Measurements from ENCODE around the gene NIT1.

The NIT1 gene

GRCh38 chr1:161117759-161118581, at the start of gene NIT1, which contains the start of gene PFDN2:
TSS of gene NIT1 (plus strand) at chr1:161118105. CDS start at chr1:161118177, 72 bp downstream.
TSS of gene PFDN2 (minus strand) at chr1:161118037. CDS start at chr1:161118026, 11 bp downstream.
- DNase-seq (ENCODE audit: low read depth, low spot score) = peak; percentile 61

- DNase-seq (ENCODE audit: low read depth, low spot score) = no peak
Observed at GRCh38 chr1:161068306-161069234, 49.3 kb upstream of the NIT1 start.

GRCh38 chr1:161069241-161069640, 48.7 kb upstream of the NIT1 start:
- no peak for DNase-seq (ENCODE audit: low read depth, low spot score)

DNA sequence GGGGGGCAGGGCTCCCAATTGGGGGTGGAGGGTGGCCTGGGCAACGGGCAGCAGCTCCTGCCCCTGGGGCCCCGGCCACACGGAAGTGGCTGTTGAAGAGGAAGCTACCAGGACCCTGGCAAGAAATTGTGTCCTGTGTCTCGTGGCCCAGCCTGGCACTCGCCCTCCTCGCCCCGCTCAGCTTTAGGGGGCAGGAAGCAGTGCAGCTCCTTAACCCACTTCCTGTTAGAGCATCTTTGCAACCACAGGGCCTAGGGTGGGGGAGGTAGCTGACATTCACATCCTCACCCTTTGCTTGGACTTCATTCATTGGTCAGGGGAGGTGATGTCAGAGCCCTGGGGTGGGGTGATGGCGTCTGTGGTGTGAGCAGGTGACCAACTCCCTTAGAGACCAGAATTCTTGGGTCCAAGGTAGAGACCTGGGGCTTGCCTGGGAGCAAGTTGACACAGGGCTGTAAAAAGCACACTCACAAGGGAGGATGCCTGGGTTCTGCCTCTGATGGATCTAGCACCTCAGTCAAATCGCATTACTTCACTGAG, 48.1 kb upstream of the NIT1 start, which contains the start of gene ARHGAP30:
Gene ARHGAP30, minus strand, starts transcription at position 161 of the 540 bp plus-strand sequence. CDS start 267 bp downstream, outside the sequence.
- no peak for DNase-seq (ENCODE audit: low read depth, low spot score)

GRCh38 chr1:161070761-161071160, 47.1 kb upstream of the NIT1 start:
- no peak for DNase-seq (ENCODE audit: low read depth, low spot score)

DNA sequence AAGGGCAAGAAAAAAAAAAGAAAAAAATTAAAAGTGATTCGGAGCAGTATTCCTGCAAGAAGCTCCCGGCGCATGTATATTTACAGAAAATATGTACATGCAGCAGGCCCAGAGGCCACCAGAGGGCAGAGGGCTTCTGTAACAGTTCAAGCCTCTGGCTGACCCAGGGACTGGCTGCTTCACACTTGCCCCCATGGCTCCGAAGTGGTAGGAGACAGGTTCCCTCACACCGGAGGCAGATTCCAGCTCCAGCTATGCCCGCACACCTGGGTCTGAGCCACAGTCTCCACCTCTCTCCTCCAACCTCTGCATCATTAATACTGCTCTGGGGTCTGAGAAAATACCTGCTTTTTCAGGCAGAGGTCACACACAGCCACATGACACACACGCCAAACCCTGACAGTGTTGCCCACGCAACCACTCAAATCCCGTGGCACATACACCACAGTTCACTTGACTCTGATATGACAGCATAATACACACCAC, 46.0 kb upstream of the NIT1 start:
- DNase-seq (ENCODE audit: low read depth, low spot score) = no peak

DNA sequence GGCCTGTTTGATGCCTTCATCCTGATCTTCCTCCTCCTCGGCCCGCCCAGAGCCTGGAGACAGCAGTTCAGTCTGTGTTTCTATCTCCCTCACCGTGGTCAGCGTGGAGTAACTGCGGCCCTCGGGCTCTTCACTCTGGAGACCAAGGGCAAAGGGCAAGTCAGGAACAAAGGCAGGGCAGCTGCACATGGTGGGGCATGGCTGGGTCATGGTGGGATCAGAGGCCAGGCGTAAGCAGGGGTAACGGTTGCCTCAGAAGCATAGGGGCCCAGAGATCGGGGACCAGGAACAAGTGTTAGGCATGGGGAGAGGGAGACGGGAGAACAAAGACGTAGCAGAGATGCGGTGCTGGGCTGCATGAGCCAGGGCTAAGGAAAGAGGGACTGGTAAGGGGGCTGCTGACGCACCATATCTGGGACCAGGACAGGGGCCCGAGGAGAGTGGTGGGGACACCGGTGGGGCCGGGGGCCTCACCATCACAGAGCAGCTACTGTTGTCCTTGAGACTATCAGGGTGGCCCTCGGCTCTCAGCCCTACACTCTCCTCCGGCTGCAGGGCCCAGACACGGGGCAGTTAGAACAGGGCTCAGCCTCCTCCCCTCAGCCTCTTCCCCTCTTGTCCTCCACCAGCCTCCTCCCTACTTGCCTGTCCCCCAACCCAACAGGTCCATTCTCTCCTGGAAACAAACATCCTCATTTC, 45.0 kb upstream of the NIT1 start:
- DNase-seq (ENCODE audit: low read depth, low spot score) = no peak

DNA sequence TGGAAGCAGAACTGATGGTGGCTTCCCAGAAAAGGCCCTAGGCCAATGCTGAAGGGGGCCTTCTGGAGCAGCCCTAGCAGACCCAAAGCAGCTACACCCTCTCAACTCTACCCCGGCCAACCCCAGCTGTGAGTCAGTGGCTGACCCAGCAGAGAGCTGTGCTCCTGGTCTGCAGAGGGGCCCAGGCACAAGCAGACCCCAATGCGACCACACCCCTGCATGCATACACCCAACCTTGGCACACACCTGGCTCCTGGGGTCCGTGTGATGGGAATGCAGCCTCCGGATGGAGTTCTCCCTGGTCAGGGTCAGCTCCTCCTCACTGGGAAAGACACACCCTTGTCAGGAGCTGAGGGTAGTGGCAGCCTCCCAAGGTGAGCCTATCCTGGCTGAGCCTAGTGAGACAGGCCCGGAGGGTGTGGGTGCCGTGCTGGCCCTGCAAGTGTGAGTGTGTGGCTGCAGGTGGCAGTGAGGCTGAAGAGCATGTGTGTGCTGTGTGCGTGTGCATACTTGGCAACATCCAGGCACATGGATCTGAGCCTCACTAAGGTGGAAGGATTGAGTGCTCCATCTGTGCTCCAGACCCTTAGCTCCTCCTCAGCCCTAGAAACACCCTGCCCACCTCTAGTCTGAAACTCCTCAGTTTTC, 44.3 kb upstream of the NIT1 start:
- DNase-seq (ENCODE audit: low read depth, low spot score) = no peak

DNA sequence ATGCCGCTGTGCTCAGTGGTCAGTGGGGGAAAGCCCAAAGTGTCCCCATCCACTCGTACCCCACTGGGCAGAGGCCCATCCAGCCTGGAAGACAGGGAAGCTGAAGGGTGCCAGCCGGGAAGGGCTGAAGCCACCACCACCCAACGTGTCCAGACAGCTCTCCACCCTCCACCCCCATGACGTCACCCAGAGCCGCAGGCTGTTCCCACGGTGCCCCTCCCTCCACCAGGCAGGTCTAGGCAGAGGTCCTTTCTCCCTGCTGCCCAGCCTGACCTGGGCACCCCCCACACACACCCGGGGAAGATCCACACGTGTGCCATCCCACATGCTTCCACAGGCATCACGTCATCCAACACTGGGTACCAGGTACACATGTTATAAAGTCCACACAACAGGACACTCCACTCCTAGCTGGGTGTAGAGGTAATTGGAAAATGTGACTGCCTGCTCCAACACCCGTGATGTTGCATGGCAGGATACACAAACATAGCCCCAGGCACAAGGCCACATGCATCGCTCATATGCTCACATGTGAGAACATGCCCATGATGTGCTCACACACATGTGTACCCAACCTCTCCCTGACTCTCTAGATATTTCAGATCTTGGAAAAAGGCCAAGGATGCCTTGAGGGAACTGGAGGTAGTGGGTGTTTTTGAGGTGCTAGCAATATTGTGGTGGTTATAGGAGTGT, 43.1 kb upstream of the NIT1 start:
- no peak for DNase-seq (ENCODE audit: low read depth, low spot score)

- no peak for DNase-seq (ENCODE audit: low read depth, low spot score)
Observed at GRCh38 chr1:161076410-161076809, 41.5 kb upstream of the NIT1 start.

DNA sequence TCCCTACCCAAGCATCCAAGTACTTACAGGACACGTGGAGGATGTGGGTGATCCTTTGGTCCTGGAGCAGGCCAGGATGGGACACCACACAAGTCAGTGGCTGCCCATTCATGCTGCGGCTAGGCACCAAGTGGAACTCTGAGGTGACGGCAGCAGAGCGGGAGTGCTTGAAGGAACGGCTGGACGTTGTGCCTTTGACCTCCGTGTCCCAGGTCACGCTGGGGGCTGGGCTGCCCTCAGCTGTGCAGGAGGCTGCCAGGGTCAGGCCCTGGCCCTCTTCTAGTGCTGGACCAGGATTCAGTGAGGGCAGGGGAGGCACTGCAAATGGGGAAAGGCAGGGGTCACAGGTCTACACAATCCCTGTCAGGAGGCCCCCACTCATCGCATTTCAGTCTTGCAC, 40.5 kb upstream of the NIT1 start:
- no peak for DNase-seq (ENCODE audit: low read depth, low spot score)

DNA sequence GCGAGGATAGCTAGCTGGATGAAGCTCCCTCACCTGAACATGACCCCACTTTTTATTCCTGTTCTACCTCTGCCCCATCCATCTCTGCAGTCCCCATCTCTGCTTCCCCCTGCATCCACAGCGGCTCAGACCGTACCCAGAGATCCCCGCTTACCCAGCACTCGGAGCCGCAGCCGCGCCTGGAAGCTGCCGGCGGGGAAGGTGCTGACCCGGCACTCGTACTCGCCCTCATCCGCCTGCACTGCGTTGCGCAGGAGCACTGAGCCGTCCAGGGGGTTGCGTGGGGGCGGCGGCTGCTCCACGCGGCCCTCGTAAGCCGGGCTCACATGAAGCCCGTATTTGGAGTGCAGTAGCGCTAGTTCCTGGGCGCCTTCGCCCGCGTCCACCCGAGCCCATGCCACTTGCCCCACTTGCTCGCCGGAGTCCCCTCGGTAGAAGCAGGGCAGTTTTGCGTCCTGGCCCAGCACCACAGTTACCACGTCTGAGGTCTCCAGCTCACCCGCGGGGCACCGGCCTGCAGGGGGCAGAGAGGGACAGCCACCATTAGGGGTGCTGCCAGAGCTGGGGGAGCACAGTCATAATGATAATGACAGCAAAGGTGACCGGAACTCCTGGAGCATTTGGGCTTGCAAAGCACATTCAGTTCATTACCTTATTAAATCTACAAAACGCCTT, 38.3 kb upstream of the NIT1 start:
- DNase-seq (ENCODE audit: low read depth, low spot score) = no peak

- no peak for DNase-seq (ENCODE audit: low read depth, low spot score)
Observed at GRCh38 chr1:161080441-161081405, 37.2 kb upstream of the NIT1 start.

DNA sequence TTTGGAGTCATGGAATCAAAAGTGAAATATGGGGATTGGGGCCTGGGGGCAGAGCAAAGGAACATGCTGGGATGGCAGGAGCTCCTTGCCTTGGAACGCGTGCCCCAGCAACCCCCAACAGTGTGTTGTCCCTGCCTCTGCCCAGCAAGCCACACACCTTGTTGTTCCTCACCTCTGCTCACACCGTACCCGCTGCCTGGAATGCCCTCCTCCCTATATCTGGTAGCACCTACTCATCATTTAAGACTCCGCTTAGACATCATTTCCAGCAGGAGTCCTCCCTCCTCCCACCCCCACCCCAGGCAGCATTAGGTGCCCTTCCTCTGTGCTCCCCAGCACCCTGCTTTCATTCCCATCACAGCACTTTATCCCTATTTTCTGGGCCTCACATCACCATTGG, 36.4 kb upstream of the NIT1 start:
- DNase-seq (ENCODE audit: low read depth, low spot score) = no peak

DNA sequence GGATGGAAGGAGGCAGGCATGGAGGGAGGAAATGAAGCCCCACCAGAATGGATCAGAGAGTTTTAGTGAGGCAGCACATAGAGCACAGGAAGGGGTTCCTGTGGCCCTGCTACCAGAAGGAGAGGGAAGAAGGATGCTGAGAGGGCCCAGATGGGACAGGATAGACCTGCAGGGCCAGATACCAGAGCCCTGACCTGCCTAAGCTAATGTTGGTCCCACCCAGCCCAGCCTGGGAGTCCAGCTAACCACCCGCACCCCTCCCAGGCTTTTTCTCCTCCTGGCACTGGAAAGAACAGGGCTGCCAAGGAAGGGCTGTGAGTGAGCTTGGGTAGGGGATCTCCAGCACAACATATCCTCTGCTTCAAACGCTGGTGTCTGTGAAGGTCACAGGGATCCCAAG, 35.4 kb upstream of the NIT1 start:
- DNase-seq (ENCODE audit: low read depth, low spot score) = no peak

DNA sequence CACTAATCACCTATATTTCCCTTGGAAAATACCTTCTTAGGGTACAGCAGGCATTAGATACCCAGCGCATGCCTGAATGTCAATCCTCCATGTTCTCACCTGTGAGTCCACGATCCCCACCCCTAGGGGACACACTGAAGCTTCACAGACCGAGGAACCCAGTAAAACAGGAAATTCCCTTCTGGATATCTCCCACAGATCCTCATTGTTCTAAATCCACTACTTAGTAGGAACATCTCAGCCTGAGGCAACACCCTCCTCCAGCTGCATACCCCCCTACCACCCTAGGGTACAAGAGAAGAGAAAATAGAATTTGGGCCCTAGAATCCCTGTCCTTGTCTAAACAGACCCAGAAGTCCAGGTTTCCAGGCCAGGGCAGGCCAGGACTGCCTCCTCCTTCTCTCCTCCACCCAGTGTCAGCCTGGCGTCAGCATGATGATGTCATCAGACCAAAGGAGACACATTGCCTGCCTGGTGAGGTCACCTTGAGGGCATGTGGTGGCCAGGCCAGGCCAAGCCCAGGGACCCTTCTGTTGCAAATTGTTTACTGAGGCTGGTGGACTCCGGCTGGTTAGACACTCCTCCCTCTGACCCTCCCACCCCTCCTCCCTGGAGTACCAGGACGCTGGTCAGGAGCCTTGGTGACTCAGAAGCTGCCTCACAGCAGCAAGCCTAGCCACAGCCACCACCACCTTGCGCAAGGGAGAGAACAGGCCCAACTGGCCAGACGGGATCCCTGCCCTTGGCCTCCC, 34.7 kb upstream of the NIT1 start:
- no peak for DNase-seq (ENCODE audit: low read depth, low spot score)

GRCh38 chr1:161083748-161084596, 33.9 kb upstream of the NIT1 start:
- no peak for DNase-seq (ENCODE audit: low read depth, low spot score)
